ENCODE results near the gene HIVEP3.

DNA sequence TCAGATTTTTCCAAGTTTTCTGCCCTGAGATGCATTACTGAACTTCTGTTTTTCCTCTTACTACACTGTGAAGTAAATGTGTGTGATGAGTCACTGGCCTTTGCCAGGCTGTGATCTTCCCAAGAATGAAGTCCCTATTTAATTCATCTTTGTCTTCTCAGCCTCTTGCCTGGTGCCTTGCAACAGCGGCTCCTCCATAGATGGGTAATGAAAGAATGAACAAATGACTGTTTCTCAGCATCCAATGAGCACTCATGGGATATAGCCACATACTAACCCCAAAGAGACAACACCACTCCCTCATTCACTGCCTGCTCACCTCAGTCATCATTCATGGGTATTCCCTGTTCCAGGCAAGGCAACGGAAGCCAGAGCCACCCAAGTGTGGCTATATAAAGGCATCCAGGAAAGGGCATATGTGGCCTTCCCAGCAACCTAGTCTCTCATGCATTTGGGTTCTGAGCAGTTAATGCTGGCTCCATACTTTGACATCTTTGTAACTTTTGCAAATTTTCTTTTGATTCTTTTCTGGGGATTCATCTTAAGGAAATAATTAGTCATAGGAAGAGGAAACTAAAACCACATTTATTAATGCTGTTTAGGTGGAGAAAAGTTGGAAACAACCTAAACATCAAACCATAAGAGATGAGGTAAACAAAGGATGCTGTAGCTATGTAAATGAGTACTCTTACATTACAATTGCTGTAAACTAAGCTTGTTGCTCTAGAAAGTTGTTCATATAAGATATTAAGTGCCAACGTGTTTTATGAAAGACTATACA, 71.9 kb downstream of the HIVEP3 start:
- TF ChIP-seq, protein P1, sequence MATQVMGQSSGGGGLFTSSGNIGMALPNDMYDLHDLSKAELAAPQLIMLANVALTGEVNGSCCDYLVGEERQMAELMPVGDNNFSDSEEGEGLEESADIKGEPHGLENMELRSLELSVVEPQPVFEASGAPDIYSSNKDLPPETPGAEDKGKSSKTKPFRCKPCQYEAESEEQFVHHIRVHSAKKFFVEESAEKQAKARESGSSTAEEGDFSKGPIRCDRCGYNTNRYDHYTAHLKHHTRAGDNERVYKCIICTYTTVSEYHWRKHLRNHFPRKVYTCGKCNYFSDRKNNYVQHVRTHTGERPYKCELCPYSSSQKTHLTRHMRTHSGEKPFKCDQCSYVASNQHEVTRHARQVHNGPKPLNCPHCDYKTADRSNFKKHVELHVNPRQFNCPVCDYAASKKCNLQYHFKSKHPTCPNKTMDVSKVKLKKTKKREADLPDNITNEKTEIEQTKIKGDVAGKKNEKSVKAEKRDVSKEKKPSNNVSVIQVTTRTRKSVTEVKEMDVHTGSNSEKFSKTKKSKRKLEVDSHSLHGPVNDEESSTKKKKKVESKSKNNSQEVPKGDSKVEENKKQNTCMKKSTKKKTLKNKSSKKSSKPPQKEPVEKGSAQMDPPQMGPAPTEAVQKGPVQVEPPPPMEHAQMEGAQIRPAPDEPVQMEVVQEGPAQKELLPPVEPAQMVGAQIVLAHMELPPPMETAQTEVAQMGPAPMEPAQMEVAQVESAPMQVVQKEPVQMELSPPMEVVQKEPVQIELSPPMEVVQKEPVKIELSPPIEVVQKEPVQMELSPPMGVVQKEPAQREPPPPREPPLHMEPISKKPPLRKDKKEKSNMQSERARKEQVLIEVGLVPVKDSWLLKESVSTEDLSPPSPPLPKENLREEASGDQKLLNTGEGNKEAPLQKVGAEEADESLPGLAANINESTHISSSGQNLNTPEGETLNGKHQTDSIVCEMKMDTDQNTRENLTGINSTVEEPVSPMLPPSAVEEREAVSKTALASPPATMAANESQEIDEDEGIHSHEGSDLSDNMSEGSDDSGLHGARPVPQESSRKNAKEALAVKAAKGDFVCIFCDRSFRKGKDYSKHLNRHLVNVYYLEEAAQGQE (IDR thresholded peaks at IDR 0.05; ENCODE audit: insufficient read depth in 1 of 2, low read depth in 2 of 2, low read length in 1 of 2), result no peak
- TF ChIP-seq, protein P2, sequence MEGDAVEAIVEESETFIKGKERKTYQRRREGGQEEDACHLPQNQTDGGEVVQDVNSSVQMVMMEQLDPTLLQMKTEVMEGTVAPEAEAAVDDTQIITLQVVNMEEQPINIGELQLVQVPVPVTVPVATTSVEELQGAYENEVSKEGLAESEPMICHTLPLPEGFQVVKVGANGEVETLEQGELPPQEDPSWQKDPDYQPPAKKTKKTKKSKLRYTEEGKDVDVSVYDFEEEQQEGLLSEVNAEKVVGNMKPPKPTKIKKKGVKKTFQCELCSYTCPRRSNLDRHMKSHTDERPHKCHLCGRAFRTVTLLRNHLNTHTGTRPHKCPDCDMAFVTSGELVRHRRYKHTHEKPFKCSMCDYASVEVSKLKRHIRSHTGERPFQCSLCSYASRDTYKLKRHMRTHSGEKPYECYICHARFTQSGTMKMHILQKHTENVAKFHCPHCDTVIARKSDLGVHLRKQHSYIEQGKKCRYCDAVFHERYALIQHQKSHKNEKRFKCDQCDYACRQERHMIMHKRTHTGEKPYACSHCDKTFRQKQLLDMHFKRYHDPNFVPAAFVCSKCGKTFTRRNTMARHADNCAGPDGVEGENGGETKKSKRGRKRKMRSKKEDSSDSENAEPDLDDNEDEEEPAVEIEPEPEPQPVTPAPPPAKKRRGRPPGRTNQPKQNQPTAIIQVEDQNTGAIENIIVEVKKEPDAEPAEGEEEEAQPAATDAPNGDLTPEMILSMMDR (IDR thresholded peaks at IDR 0.05), result no peak
- TF ChIP-seq POLR2AphosphoS5 (IDR thresholded peaks at IDR 0.05; ENCODE audit: low read depth, low read length) (no peak), TCF7L2 (IDR thresholded peaks at IDR 0.05; ENCODE audit: low read depth, low read length) (no peak), SIN3A (IDR thresholded peaks at IDR 0.05; ENCODE audit: borderline replicate concordance, insufficient read depth, low read depth, low read length) (no peak)

Measured in Panc1 (cell line).